SIG-M5 treated with dmso at 0.1 percent for 504 hours (cell line): ENCODE measurements around the gene SERPIND1.
"Not testable (repeated sequence)": the region's sequence is repeated elsewhere in the genome, so short reads cannot be mapped to it uniquely, and the experiment has no call there.

Experiments
- DNase-seq: peaks from one replicate; lab custom pipeline; 2025; ENCODE audit not compliant: unreplicated experiment; lab: John Stamatoyannopoulos, UW

The SERPIND1 gene

GRCh38 chr22:20746431-20747189 lies 27.3 kb upstream of the SERPIND1 start:
- no peak for DNase-seq

- DNase-seq, result no peak
These were observed 26.7 kb upstream of the SERPIND1 start for GRCh38 chr22:20747223-20747622.

DNA sequence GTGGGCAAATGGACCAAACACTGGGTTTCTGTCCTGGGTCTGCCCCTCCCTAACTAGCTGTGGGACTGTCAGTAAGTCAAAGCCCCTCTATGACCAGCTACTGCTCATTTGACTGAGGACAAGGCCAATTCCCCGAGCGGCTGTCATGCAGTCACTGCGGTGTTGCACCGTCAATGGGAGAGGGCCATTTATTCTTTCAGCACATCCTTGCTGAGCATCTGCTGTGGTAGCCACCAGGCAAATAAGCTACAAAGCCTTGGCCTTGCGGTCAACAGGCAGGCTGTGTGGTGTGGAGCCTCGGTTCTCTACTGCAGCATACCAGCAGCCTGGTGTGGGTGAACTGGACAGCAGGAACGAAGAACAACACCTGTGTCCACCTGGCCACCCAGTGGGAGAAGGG lies 25.8 kb upstream of the SERPIND1 start:
- DNase-seq, result no peak

DNA sequence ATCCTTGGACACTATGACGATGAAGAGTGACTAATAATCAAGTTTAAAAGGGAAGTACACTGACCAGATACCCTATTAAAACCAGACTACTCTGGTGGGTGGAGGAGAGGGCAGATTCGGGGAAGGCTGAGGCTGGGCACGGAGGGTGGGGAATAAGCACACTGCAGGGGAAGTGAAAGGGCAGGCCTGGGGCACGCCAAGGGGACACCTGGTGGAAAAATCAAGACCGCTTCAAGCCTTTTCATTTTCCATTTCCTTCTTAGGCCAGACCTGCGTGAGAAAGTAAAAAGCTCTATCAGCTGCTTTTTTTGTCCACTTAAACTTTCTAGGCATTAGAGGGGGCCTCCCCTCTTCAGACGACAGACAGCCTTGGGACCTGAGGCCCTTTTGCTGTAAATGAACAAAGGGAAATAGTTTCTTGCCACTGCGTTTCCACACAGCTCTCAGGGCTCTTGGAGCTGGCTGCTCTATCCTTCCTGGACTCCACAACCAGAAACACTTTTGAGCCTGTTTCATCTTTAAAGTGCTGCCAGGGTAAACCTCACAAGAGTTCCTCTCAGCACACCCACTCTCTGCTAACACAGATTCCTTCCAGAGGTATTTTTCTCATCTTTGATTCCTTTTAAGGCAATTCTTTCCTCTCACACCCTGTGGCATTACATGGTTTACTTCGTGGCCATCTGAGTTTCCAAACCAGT lies 25.0 kb upstream of the SERPIND1 start:
- DNase-seq, result no peak

DNA sequence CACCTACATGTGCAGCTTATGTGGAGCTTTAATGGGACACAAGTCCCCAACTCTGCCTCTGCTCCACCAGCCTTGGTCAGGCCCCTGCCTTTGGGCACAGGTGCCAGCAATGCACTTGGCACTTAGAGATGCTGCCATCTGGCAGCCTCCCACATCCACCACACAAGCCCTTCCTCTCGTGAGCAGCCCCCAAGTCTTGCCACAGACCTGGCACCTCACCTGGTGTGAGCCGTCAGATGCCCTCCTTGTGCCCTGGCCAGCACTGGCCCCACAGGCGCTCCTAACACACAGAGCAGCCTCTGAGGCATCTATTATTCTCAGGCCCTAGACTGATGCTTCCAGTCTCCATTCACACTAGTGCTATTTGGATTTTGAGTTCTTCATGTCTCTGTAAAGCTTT lies 24.5 kb upstream of the SERPIND1 start:
- no peak for DNase-seq

DNA sequence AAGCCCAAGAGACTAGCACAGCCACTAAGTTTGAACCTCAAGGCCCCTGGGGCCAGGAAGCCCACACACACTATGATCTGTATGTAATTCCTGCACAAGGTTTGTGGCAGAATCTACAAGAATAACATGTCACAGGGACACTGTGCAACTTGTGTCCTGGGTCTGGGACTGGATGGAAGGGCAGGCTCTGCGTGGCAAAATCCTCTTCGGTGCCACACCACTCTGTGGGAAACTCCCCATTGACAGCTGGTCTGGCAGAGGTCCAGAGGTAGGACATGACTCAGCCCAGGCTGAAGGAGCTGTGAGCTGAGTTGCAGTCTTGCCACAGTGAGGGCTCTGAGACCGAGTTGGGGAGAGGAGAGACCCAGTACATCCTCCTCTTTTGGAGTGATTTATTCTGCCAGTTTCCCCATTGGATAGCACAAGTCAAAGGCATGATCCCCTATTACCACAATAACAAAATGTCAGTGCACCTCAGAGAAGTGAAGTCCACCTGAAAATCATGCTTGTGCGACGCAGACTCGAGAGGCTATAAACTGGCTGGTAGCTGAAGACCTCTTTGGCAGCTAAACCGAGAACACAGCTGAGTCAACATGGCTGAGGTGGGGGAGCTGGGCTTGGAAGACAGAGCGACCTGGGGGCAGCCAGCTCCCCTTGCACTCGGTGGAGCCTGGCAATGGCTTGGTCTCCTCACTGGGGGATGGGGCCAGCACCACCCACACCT lies 23.3 kb upstream of the SERPIND1 start:
- no peak for DNase-seq

DNA sequence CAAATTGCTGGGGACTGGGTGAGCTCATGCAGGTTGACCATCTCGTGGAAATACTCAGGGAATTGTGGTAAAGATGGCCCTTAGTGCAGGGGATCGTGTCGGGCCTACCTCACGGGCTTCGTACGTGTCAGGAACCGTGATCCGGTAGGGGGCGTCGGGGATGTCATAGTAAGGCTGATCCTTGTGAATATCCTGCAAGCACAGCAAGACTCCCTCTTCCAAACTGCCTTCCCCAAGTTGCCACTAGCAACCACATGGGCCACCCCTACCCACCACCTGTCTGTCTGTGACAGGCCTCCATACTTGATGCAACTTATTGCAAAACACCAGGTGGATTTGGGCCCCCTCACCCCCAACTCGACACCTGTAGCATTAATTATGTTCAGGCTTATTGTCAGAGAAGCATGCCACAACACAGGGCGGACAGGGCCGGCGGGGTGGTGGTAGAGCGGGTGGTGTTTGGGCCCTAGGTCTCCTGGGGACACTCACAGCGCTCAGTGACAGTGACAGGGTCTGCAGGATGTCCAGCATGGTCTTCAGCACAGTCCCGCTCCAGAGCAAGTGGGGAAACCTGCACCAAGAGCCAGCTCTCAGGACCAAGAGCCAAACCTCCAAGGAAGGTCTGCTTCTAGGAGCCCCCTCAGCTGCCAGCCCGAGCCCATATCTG lies 22.6 kb upstream of the SERPIND1 start:
- no peak for DNase-seq

- no peak for DNase-seq
These were observed 21.7 kb upstream of the SERPIND1 start for GRCh38 chr22:20752104-20752741.

DNA sequence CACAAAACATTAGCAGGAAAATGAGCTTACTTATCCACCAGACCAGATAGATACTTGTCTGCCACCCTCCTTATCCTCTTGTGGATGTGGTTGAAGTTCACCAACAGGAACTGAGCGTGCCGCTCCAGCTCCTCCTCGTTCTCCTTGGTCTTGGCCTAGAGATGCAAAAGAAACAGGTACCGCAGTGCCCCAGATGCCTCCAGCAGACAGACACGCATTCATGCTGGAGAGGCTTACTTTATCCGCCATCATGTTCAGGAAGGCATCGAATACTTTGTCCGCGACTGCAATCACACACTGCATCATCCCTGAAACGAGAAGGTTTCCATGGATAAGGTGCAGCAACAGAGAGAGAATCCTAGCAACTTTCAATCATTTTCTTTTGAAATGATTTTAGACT lies 21.0 kb upstream of the SERPIND1 start:
- no peak for DNase-seq

GRCh38 chr22:20756846-20757245 lies 17.1 kb upstream of the SERPIND1 start:
- no peak for DNase-seq

DNA sequence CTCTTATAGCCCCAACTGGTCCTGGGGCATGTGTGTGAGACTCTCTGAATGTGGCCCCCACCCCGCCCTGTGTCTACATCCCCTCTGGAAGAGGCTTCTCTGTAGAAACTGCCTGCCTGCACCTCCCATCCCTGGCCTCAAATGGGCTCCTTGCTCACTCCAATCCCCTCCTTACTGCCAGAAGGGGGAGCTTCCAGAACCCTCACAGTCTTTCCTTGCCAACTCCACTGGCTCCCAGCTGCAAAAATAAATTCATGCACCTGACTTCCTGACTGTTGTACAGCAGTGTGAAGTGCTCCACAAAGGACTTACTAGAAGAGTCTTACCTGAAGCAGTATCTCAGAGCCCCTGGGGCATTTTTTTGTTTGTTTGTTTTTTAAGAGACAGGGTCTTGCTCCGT lies 15.2 kb upstream of the SERPIND1 start:
- no peak for DNase-seq

DNA sequence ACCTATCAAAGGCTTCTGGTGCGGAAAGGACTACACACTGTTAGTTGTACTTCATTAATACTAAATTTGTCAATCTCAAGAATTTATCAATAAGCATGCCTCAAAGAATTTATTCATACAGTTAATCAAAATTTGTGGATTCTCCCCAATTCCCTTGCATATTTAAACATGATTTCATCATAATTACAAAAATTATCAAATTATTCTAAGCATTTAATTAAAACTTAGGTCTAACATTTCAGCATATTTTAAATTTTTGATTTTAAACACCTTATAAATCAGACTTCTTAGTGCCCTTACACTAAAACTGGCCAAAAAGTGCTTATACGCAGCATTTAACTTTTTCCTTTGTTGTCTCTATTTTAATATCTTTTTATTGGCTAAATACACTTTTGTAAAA lies 13.8 kb upstream of the SERPIND1 start:
- no peak for DNase-seq

DNA sequence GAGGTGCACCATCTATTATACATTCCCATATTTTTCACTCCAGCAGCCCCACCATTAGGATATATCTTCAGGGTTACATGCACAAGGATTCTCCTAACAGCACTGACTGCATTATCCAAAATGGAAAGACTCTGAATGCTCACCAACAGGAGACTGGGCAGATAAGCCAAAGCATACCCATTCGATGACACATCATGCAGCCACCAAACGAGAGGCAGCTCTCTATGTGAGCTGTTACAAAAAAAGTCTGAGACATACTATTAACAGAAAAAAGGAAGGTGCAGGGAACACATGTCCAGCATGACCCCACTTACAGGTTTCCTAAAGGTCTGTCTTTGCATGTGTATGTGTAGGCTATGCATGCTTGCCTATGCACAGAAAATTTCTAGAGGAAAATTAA lies 12.4 kb upstream of the SERPIND1 start:
- no peak for DNase-seq

- no peak for DNase-seq
These were observed 11.6 kb upstream of the SERPIND1 start for GRCh38 chr22:20762233-20762796.

GRCh38 chr22:20763630-20764470 lies 10.1 kb upstream of the SERPIND1 start:
- DNase-seq, result no peak

DNA sequence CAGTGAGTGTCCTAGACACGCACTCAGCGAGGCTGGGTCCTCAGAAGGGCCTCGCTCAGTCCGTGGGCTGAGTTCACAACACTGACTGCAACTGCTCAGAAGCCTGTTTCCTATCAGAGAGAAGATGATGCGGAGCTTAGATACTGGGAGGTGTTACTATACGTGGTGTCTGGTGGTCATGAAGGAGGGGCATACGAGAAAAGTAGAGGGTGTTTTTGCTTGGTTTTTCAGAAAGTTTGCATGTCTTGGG lies 9.5 kb upstream of the SERPIND1 start:
- DNase-seq, result no peak

GRCh38 chr22:20764729-20765128 lies 9.2 kb upstream of the SERPIND1 start:
- DNase-seq, result no peak

GRCh38 chr22:20765938-20766337 lies 8.0 kb upstream of the SERPIND1 start:
- no peak for DNase-seq

- DNase-seq, result no peak
These were observed 7.4 kb upstream of the SERPIND1 start for GRCh38 chr22:20766530-20766929.

- DNase-seq, result not testable (repeated sequence)
These were observed 4.5 kb upstream of the SERPIND1 start for GRCh38 chr22:20769496-20769826.
